Gastrocnemius medialis (tissue), 4 donors: ENCODE measurements around the gene RO60.

Source experiments
- CTCF ChIP-seq, 5 experiments: fragments of 450-650 bp in 3 of 5; fragments of 200-600 bp in 2 of 5; sonication (generic) in 2 of 5; IDR thresholded peaks in 4 of 5; conservative IDR thresholded peaks in 1 of 5; 1 replicate in 4 of 5; 2 replicates in 1 of 5; pipeline ENCODE4 v1.5.1; 2016 to 2019; ENCODE audit warnings: antibody characterized with exemption in 5 of 5, mild to moderate bottlenecking in 3 of 5, moderate library complexity in 3 of 5
- POLR2A ChIP-seq, 2 donors: fragments of 450-650 bp; IDR thresholded peaks; one replicate each; pipeline ENCODE4 v1.6.1; 2017; ENCODE audit warnings: antibody characterized with exemption in 2 of 2, mild to moderate bottlenecking in 2 of 2, moderate library complexity in 2 of 2

DNA sequence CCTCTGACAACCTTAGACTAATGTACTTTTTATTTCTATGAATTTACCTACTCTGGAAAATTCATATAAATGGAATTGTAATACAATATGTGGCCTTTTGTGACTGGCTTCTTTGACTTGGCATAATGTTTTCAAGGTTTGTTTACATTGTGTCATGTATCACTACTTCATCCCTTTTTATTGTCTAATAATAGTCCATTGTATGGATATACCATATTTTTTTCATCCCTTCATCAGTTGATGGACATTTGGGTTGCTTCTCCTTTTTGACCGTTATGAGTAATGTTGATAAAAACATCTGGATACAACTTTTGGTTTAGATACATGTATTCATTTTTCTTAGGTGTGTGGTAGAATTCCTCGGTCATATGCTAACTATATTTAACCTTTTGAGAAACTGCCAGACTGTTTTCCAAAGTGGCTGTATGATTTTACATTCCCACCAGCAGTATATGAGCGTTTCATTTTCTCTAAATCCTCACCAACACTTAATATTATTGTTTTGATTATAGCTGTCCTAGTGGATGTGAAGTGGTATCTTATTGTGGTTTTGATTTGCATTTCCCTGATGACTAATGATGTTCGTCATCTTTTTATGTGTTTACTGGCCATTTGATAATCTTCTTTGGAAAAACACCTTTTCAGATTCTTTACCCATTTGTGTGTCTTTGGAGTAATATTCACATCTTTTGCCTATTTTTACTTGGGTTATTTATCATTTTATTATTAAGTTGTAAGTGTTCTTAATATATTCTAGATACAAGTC lies 3.5 kb downstream of the RO60 start:
- TF ChIP-seq CTCF (IDR thresholded peaks at IDR 0.05 in 4 of 5, conservative IDR thresholded peaks at IDR 0.05 in 1 of 5): no peak
- TF ChIP-seq POLR2A (IDR thresholded peaks at IDR 0.05): no peak
